Prostate gland (tissue), 2 donors: ENCODE measurements around the gene SLC25A2.
"Not testable (repeated sequence)": the region's sequence is repeated elsewhere in the genome, so short reads cannot be mapped to it uniquely, and the experiment has no call there.

Source experiments
- POLR2A ChIP-seq: fragments of 450-650 bp; IDR thresholded peaks from one replicate; pipeline ENCODE4 v1.6.1; 2016; ENCODE audit warnings: antibody characterized with exemption, mild to moderate bottlenecking
- POLR2AphosphoS5 ChIP-seq: sonication (generic); formaldehyde crosslinking; IDR thresholded peaks from one replicate; pipeline ENCODE4 v1.6.1; 2017; ENCODE audit warnings: antibody characterized with exemption
- TF ChIP-seq, protein P1 (sequence below), 4 experiments: fragments of 200-600 bp in 2 of 4; fragments of 450-650 bp in 2 of 4; sonication (generic) in 2 of 4; IDR thresholded peaks; 1 replicate in 3 of 4; 2 replicates in 1 of 4; pipeline ENCODE4 v1.5.1; 2016 to 2019; ENCODE audit warnings: antibody characterized with exemption in 4 of 4, mild to moderate bottlenecking in 2 of 4, moderate library complexity in 2 of 4

GRCh38 chr5:141332571-141332970 is 28.7 kb upstream of the SLC25A2 start:
- TF ChIP-seq, protein P1, sequence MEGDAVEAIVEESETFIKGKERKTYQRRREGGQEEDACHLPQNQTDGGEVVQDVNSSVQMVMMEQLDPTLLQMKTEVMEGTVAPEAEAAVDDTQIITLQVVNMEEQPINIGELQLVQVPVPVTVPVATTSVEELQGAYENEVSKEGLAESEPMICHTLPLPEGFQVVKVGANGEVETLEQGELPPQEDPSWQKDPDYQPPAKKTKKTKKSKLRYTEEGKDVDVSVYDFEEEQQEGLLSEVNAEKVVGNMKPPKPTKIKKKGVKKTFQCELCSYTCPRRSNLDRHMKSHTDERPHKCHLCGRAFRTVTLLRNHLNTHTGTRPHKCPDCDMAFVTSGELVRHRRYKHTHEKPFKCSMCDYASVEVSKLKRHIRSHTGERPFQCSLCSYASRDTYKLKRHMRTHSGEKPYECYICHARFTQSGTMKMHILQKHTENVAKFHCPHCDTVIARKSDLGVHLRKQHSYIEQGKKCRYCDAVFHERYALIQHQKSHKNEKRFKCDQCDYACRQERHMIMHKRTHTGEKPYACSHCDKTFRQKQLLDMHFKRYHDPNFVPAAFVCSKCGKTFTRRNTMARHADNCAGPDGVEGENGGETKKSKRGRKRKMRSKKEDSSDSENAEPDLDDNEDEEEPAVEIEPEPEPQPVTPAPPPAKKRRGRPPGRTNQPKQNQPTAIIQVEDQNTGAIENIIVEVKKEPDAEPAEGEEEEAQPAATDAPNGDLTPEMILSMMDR (IDR thresholded peaks at IDR 0.05): not testable (repeated sequence)
- TF ChIP-seq POLR2A, POLR2AphosphoS5: not testable (repeated sequence)
